Measurements from ENCODE around the gene RPL5.

GRCh38 chr1:92803140-92803887, 28.5 kb upstream of the RPL5 start:
- TF ChIP-seq CTCF (conservative IDR thresholded peaks at IDR 0.05 in 1 of 2, IDR thresholded peaks at IDR 0.05 in 1 of 2; ENCODE audit: low read depth in 1 of 2, low read length in 2 of 2) (no peak), EZH2 (IDR thresholded peaks at IDR 0.05; ENCODE audit: low read length, missing control alignments) (no peak)

All from fibroblast of lung (primary cell).